GM23338 (cell line): ENCODE data around the gene COPZ1. TPM values are rescaled to one million over a fixed set of nuclear protein-coding genes. Genes with fewer than 3 reads are reported as not detected.

Source experiments
- CTCF ChIP-seq, 2 experiments: fragments of 200-600 bp in 1 of 2; sonication (generic) in 1 of 2; conservative IDR thresholded peaks; 2 replicates each; pipeline versions ENCODE4 v1.5.1 to v1.6.1; 2016 to 2017; ENCODE audit warnings: antibody characterized with exemption in 2 of 2, low read depth in 2 of 2, mild to moderate bottlenecking in 2 of 2, moderate library complexity in 1 of 2
- JUNB ChIP-seq: IDR thresholded peaks from one replicate; pipeline ENCODE4 v1.6.1; 2016; ENCODE audit warnings: antibody characterized with exemption; ENCODE audit not compliant: unreplicated experiment
- NANOG ChIP-seq: IDR thresholded peaks from 2 replicates; pipeline ENCODE4 v1.6.1; 2016; ENCODE audit warnings: antibody characterized with exemption, borderline replicate concordance
- POLR2AphosphoS5 ChIP-seq: IDR thresholded peaks from 2 replicates; pipeline ENCODE4 v1.6.1; 2016; ENCODE audit warnings: antibody characterized with exemption, low read depth
- ZNF462 ChIP-seq: fragments of 250-450 bp; sonication (Bioruptor Pico); IDR thresholded peaks from 2 replicates; pipeline ENCODE4 v1.5.0; 2020; ENCODE audit warnings: mild to moderate bottlenecking, moderate library complexity
- polyA plus RNA-seq: library from polyadenylated mRNA; unstranded; fragments of >200 nt; fragmentation: Nextera tagmentation; extraction: Ambion mirVana; gene quantifications from 2 replicates; pipeline ENCODE4 v1.2.1, GENCODE V29; 2016
- total RNA-seq: library from RNA; depleted of rRNA; stranded (reverse); fragments of >200 nt; shearing (Covaris generic); gene quantifications from 2 replicates; pipeline ENCODE4 v1.2.3, GENCODE V29; 2014

The COPZ1 gene
- total and polyA plus RNA-seq, 2 experiments from 2014 or later = 79.9 to 91.2 TPM

GRCh38 chr12:54372113-54372806 is 47.3 kb downstream of the COPZ1 start (continued):
- TF ChIP-seq ZNF462 (CRISPR knock-in tag) = no peak
- no peak for TF ChIP-seq JUNB
- TF ChIP-seq NANOG = no peak
- TF ChIP-seq CTCF (conservative IDR thresholded peaks at IDR 0.05; ENCODE audit: low read depth in 2 of 2) = no peak
- TF ChIP-seq POLR2AphosphoS5 = no peak
